CD4-positive, alpha-beta T cell treated with Interleukin-10 for 1 hour (primary cell): ENCODE results near the gene TP53TG5.

ENCODE experiments used
- DNase-seq: peaks from one replicate; pipeline ENCODE4 v3.0.0-alpha.2; 2020

TP53TG5 gene

GRCh38 chr20:45378191-45378590, at the start of gene TP53TG5:
Gene TP53TG5 (minus strand): TSS chr20:45378325. CDS start chr20:45378236, 89 bp downstream.
- DNase-seq: no peak

- no peak for DNase-seq
Observed at GRCh38 chr20:45427236-45428149, 49.4 kb upstream of the TP53TG5 start.

- no peak for DNase-seq
Observed at GRCh38 chr20:45426320-45427016, 48.3 kb upstream of the TP53TG5 start.

GRCh38 chr20:45425561-45425960, 47.4 kb upstream of the TP53TG5 start:
- no peak for DNase-seq

GRCh38 chr20:45423700-45424099, 45.6 kb upstream of the TP53TG5 start:
- no peak for DNase-seq

- no peak for DNase-seq
Observed at GRCh38 chr20:45420125-45420524, 42.0 kb upstream of the TP53TG5 start.

- DNase-seq: no peak
Observed at GRCh38 chr20:45419188-45420091, 41.3 kb upstream of the TP53TG5 start.

- DNase-seq: no peak
Observed at GRCh38 chr20:45416917-45417316, 38.8 kb upstream of the TP53TG5 start.

GRCh38 chr20:45415822-45416637, 37.9 kb upstream of the TP53TG5 start, which contains the start of gene PIGT:
Gene PIGT (plus strand): TSS chr20:45416141. CDS start chr20:45416157, 16 bp downstream.
- DNase-seq: peak; percentile 91

- no peak for DNase-seq
Observed at GRCh38 chr20:45413479-45413878, 35.4 kb upstream of the TP53TG5 start.

GRCh38 chr20:45412653-45413052, 34.5 kb upstream of the TP53TG5 start:
- no peak for DNase-seq

- no peak for DNase-seq
Observed at GRCh38 chr20:45410887-45411286, 32.8 kb upstream of the TP53TG5 start.

- DNase-seq: no peak
Observed at GRCh38 chr20:45409521-45410272, 31.6 kb upstream of the TP53TG5 start.

- DNase-seq: no peak
Observed at GRCh38 chr20:45408646-45409213, 30.6 kb upstream of the TP53TG5 start.

- no peak for DNase-seq
Observed at GRCh38 chr20:45407783-45408645, 29.9 kb upstream of the TP53TG5 start, which contains the start of gene DBNDD2. Gene DBNDD2 (plus strand): TSS chr20:45408289. CDS start chr20:45408468, 179 bp downstream.

- no peak for DNase-seq
Observed at GRCh38 chr20:45407067-45407745, 29.1 kb upstream of the TP53TG5 start.

- peak; percentile 35 for DNase-seq
Observed at GRCh38 chr20:45406260-45407066, 28.3 kb upstream of the TP53TG5 start.
